Raji (cell line): ENCODE measurements around the gene RNF150.

Experiments
- POLR2A ChIP-seq: IDR thresholded peaks from 2 replicates; pipeline ENCODE4 v1.6.1; 2011; ENCODE audit warnings: low read depth, low read length, control low read depth; ENCODE audit not compliant: insufficient read depth

RNF150 gene

DNA sequence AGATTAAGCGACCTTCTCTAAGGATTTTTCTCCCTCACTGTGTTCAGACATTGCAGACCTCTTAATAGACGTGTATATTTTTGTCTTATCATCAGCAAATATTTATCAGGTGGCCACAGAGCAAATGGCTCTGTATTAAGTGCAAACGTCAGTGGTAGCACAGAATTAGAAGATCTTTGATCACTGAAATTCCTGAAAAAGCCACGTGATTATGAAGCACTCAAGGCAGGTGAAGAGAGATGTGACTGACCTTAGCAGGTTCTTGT lies 271.2 kb downstream of the RNF150 start:
- TF ChIP-seq POLR2A: no peak

DNA sequence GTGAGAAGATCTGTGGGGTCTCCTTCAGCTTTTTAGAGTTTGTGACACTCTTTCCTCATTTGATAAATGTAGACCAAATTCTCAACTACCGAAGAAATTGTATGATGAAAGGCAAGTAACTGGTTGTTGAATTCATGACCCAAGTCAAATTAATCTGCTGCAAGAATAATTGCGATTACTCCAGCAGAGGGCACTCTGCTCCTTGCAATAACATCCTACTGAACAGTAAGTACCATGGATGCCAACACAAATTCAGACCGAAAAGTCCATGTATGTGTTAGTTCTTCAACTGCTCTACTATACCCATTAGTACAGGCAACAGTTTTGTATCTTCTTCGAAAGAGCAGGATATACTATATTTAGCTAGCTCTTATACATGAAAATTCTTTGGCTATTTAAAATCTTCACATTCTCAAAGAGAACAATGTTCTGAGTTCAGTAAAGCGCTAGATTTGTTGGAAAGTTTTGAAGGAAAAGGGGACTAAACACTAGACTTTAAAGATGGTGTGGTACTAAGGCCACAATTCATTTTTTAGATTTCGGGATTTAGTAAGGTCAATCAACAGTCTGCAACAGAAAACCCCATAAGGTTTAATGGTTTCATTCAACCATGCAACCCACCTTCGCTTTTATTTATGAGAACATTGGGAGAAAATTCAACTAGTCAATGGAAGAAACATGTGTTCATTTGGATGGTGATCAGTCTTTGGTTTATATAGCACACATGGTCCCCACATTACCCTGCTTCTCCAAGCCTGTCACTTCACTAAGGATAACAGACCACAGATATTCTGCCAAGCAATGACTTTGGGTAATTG lies 271.7 kb downstream of the RNF150 start:
- no peak for TF ChIP-seq POLR2A

DNA sequence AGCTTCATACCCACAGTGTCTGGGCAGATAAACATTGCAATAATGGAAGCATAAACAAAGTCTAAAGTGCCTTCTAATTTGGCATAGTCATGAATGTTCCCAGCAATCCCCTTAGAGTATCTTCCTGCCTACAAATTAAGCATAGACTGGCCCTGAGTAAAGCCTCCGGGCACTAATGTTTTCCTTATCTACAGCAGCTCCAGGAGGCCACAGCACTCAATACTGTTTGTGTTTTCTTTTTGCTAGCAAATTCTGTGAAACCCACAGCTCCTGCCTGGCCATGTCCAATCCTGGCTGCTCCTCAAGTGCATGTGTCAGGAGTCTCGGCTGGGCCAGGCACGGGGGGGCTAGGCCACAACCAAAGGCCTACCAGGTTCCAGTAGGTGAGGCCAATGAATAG lies 274.4 kb downstream of the RNF150 start:
- no peak for TF ChIP-seq POLR2A

DNA sequence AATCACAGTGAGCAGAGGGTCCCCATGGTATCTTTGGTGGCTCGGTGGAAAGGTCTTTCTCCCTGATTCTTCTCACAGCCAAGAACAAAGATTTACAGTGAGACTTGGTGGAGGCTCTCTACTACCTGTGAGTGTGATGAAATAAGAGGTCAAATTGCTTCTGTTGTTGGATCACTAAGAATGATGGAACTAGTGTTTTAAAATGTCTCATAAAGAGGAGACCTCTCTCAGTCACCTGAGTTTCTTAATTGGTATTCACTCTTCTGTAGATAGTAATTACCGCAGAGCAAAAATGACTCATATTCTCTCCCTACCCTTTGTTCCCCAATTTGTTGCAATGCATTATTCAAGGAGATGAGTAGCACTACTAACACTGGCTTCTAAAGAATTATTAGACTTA lies 276.2 kb downstream of the RNF150 start:
- TF ChIP-seq POLR2A: no peak

DNA sequence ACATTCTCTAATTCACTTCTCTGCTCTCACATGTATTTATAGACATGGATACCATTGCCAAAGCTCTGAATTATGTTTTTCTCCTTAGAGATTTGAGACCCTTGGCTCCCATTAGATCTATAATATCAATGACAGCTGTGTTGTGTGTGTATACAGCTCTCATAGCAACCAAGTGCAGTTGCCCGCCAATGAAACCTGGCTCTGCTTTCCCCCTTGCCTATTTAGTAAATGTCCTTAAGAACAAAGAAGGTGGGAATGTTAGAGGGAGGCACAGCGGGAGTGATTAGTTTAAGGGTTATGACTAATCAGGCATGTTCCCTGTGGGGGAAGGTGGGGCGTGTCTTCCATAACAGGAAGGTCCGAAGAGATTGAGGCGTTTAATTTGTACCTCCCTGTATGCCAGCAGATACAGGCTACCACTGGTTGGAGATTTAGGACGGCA lies 276.6 kb downstream of the RNF150 start:
- TF ChIP-seq POLR2A: no peak

DNA sequence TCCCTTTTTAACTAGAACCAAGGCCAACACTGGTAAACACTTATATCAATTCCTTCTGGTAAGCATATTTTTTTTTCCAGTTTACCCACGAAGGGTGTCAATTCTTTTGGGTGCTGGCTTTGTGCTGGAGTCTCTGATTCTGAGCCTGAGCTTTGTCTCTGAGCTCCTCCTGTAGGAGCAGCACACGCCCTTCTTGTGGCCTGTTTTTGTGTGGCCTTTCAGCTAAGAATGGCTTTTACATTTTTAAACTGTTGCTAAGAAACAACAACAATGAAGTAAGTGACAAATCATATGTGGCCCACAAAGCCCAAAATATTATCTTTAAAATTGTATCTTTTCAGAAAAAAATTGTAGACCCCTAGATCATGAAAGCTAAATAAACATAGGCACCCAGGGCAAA lies 279.1 kb downstream of the RNF150 start:
- no peak for TF ChIP-seq POLR2A

DNA sequence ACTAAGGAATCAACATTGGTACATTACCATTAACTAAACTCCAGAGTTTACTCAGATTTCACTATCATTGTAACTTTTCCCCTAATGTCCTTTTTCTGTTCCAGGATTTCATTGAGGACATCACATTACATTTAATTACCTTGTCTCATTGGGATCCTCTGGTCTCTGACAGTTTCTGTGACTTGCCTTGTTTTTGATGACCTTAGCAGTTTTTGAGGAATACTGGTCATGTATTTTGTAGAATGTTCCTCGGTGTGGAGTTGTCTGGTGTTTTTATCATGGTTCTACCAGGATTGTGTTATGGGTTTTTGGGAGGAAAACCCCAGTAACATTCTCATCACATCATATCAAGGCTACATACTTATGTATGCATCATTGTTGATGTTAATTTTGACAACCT lies 281.5 kb downstream of the RNF150 start:
- TF ChIP-seq POLR2A: no peak

DNA sequence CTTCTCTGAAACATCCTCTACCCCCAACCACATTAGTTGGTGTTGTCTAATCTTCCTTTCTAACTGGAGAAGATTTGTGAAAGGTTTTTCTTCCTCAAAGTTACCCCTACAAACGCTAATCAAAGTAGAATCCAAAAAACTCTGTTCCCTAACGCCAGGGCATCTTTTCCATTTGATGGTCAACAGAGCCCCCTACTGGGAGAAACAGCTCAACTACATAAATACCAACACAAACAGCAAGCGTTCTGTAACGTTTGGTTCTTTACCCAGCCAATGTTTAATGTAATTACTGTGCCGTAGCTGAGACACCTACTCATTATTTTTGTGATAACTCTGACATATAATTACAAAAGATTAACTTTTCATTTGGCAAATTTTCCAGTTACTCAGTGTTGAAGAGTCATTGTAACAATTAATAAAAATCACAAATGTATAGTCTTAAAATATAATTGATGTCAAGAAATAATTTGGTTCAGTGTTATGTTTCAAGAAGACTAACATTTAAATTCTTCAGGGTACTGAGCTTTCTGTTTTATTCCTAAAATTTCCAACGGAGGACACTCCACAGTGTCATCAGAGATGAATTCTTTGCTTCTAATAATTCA lies 282.1 kb downstream of the RNF150 start:
- no peak for TF ChIP-seq POLR2A

DNA sequence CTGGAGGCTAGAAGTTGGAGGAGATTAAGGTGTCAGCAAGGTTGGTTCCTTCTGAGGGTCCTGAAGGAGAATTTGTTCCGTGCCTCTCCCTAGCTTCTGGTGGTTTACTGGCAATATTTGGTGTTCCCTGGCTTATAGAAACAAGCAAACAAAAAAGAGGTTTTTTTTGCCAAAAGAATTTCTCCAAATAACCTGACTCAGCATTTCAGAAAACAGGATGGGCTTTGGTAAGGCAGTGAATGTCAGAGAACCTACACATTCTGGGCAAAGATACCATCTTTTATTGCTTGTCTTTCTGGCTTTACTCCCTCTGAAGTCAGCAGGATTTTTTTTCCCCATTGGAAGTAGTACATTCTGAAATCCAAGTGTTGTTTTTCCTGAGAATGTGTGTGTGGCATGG lies 283.7 kb downstream of the RNF150 start:
- no peak for TF ChIP-seq POLR2A

DNA sequence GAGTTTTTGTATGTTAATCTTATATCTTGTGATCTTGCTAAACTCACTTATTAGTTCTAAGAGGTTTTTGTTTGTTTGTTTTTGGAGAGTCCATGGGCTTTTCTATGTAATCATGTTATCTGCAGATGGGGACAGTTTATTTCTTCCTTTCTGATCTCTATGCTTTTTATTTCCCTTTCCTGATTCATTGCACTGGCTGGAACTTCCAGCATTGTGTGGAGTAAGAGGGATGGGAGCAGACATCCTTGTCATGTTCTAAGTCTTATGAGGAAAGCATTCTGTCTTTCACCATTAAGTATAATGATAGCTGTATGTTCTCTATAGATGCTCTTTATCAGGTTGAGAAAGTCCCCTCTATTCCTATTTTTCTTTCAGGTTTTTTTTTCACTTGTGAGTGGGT lies 286.5 kb downstream of the RNF150 start:
- TF ChIP-seq POLR2A: no peak

DNA sequence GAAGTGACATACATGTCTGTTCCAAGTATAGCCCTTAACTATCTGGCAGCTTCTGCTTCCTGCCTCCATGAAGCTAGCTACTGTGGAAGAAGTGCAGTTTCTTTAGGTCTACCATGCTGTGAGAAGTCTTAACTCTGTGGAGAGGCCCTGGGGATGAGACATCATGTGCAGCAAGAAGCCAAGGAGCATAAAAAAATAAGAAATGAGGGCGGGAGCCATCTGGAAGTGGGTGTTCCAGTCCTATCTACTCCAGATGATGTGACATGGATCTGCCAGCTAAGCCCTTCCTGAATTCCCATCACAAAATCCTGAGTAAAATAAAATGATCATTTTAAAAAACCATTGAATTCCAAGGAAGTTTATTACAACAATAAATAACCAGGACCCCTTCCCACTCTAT lies 289.2 kb downstream of the RNF150 start:
- no peak for TF ChIP-seq POLR2A

DNA sequence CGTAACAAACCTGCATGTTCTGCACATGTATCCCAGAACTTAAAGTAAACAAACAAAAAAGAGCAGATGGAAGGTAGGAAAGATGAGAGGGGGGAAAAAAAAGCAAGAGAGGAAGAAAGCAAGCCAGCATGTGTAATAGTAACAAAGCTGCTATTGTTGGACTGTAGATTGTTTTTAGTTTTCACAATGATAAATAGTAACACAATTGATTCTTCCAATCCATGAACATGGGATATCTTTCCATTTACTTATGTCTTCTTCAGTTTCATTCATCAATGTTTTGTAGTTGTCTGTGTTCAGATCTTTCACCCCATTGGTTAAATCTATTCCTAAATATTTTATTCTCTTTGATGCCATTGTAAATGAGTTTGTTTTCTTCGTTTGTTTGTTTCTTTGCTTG lies 292.1 kb downstream of the RNF150 start:
- TF ChIP-seq POLR2A: no peak

DNA sequence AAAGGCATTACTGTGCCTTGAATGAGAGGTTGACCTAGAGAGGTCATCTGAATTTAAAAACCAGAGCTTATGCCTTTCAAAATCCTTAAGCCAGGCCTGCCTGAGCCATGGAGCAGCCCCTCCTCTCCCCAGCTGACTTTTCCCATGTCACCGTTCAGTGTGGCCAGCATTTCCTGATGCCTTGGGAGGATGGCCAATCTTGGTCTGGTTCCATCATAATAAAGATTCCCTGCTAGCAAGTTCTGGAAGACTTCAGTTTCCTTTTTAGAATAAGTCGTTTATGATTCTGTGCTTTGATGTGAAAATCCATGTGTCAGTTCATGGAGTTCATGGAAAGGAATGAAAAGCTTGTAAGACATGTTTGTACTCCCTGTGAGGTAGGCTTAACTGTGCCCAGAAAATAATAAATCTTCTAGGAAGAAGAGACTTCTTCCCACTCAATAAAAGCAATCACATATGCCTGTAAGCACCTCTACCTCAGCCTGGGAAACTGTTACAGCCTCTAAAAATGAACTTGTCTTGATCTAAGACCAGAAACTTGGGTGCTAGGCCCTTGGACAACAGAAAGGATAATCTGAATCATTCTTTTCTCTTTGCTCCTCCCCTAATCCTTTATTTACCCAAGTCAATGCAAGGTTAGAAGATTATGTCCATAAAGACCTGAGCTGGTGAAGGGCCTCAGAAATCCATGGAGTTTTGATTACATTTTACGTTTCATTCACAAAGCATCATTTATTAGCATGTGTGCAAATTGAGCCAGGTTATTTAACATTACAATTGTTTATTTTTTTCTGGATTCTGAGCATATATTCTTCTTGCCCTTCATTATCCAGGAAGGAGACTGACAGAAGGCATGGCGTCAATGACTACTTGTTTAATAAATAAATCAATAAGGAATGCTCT lies 293.1 kb downstream of the RNF150 start:
- no peak for TF ChIP-seq POLR2A

DNA sequence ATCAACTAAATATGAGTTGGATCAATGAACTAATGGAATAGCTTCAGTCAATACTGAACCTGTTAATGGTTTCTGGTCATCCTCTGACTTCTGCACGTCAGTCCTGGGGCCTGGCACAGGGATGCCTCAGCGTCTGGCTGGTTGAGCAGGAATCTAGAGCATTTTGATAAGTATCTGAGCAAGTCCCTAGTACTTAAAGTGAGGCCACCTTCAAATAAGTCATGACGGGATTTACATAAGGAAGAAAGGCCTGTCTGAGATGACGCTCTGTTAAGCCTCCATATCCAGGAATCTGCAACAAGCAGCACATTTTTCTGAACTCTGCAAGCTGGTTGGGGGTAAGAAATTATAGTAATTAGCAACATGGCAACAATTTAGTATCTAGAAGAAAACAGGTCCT lies 293.9 kb downstream of the RNF150 start:
- TF ChIP-seq POLR2A: no peak

DNA sequence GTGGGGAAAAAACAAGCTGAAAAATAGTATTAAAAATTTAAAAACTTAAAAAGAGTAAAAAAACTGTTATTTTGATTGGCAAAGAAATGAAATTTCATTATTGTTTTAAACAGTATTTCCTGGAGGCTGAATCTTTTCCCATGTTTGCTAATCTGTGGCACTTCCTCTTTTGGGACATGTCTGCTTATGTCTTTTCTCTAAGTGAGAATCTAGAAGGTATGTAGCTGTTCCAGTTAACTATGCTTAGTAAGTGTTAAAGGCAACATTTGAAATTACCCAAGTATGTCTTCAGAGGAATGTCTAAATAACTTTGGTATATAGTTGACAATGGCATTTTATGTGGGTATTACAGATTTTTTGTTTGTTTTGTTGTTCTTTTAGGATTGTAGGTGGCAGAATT lies 295.5 kb downstream of the RNF150 start:
- TF ChIP-seq POLR2A: no peak
